Measurements from ENCODE around the gene CREBBP. TPM values are rescaled to one million over a fixed set of nuclear protein-coding genes. Genes with fewer than 3 reads are reported as not detected.

The CREBBP gene
- total and polyA plus RNA-seq, 2 experiments from 2014 or later = 36.9 to 54.8 TPM

DNA sequence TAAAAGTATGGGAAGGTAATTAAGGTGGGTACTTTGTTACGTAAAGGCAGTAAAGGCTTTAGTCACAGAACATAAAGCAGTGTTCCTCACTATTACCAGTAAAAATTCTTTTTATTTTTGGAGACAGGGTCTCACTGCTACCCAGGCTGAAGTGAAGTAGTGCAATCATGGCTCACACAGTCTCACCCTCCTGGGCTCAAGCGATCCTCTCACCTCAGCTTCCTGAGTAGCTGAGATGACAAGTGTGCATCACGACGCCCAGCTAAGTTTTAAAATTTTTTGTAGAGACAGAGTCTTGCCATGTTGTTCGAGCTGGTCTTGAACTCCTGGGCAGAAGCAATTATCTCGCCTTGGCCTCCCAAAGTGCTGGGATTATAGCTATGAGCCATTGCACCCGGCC is 80.5 kb downstream of the CREBBP start:
- Mint-ChIP-seq H3K27me3 (ENCODE audit: insufficient read depth, low read depth, poor library complexity) (peaks cover 3% of the 10 kb centered on the region), H3K9me3 (no peaks in the 10 kb centered on the region), H3K4me1 (peaks cover 24% of the 10 kb centered on the region), H3K4me3 (no peak overlapping the region), H3K36me3 (ENCODE audit: low read depth) (no peaks in the 10 kb centered on the region), H3K27ac (no peak overlapping the region)
- Histone ChIP-seq H3K4me3 (no peak overlapping the region), H3F3A (replicated peaks; ENCODE audit: low read depth) (no peaks in the 10 kb centered on the region), H3K27ac (ENCODE audit: low read depth) (no peak overlapping the region), H3K36me3 (ENCODE audit: insufficient read depth) (no peaks in the 10 kb centered on the region), H3K79me2 (replicated peaks; ENCODE audit: insufficient read depth) (peaks cover 98% of the 10 kb centered on the region), H4K20me1 (replicated peaks; ENCODE audit: insufficient read depth) (peaks cover 56% of the 10 kb centered on the region), H3K4me2 (no peak overlapping the region), H3K9me2 (ENCODE audit: insufficient read depth) (no peaks in the 10 kb centered on the region), H3K4me1 (ENCODE audit: insufficient read depth) (peaks cover 7% of the 10 kb centered on the region; the same call in 1 of the 2 replicates), H3K27me3 (ENCODE audit: insufficient read depth) (no peaks in the 10 kb centered on the region), H2AFZ (no peak overlapping the region)
- TF ChIP-seq EZH2phosphoT487 (IDR thresholded peaks at IDR 0.05; ENCODE audit: unreplicated experiment) (no peak), STAT1 (IDR thresholded peaks at IDR 0.05; ENCODE audit: unreplicated experiment) (no peak), CREB1 (CRISPR knock-in tag; IDR thresholded peaks at IDR 0.05; ENCODE audit: low read depth) (no peak), JUNB (IDR thresholded peaks at IDR 0.05; ENCODE audit: unreplicated experiment) (no peak), ZNF114 (CRISPR knock-in tag; IDR thresholded peaks at IDR 0.05) (no peak), POLR2AphosphoS5 (IDR thresholded peaks at IDR 0.05; ENCODE audit: low read depth) (no peak), ZNF331 (CRISPR knock-in tag; IDR thresholded peaks at IDR 0.05; ENCODE audit: low read depth) (no peak)
- TF ChIP-seq, protein P1, sequence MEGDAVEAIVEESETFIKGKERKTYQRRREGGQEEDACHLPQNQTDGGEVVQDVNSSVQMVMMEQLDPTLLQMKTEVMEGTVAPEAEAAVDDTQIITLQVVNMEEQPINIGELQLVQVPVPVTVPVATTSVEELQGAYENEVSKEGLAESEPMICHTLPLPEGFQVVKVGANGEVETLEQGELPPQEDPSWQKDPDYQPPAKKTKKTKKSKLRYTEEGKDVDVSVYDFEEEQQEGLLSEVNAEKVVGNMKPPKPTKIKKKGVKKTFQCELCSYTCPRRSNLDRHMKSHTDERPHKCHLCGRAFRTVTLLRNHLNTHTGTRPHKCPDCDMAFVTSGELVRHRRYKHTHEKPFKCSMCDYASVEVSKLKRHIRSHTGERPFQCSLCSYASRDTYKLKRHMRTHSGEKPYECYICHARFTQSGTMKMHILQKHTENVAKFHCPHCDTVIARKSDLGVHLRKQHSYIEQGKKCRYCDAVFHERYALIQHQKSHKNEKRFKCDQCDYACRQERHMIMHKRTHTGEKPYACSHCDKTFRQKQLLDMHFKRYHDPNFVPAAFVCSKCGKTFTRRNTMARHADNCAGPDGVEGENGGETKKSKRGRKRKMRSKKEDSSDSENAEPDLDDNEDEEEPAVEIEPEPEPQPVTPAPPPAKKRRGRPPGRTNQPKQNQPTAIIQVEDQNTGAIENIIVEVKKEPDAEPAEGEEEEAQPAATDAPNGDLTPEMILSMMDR (conservative IDR thresholded peaks at IDR 0.05; ENCODE audit: low read depth in 2 of 2) = no peak
- TF ChIP-seq, protein P2, sequence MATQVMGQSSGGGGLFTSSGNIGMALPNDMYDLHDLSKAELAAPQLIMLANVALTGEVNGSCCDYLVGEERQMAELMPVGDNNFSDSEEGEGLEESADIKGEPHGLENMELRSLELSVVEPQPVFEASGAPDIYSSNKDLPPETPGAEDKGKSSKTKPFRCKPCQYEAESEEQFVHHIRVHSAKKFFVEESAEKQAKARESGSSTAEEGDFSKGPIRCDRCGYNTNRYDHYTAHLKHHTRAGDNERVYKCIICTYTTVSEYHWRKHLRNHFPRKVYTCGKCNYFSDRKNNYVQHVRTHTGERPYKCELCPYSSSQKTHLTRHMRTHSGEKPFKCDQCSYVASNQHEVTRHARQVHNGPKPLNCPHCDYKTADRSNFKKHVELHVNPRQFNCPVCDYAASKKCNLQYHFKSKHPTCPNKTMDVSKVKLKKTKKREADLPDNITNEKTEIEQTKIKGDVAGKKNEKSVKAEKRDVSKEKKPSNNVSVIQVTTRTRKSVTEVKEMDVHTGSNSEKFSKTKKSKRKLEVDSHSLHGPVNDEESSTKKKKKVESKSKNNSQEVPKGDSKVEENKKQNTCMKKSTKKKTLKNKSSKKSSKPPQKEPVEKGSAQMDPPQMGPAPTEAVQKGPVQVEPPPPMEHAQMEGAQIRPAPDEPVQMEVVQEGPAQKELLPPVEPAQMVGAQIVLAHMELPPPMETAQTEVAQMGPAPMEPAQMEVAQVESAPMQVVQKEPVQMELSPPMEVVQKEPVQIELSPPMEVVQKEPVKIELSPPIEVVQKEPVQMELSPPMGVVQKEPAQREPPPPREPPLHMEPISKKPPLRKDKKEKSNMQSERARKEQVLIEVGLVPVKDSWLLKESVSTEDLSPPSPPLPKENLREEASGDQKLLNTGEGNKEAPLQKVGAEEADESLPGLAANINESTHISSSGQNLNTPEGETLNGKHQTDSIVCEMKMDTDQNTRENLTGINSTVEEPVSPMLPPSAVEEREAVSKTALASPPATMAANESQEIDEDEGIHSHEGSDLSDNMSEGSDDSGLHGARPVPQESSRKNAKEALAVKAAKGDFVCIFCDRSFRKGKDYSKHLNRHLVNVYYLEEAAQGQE (IDR thresholded peaks at IDR 0.05; ENCODE audit: unreplicated experiment) = no peak
- DNase-seq (ENCODE audit: low spot score) (no peak), ATAC-seq (no peak)

DNA sequence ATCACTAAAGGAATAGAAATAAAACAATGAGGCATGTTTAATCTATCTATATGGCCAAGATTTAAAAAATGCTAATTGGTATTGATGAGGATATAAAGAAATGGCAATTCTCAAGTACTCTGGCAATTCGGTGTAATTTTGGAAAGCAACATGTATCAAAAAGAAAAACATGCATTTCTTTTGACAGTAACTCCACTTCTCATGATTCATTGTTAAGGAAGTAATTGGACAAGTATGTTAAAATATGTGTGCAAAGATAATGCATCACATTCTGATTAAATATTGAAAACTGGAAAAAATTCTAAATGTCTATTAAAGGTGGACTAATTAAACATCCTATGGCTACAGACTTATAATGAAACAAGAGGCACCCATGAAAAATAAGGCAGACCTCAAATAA is 81.2 kb downstream of the CREBBP start:
- Histone ChIP-seq H3K4me1 (ENCODE audit: insufficient read depth) (peaks cover 7% of the 10 kb centered on the region; the same call in 1 of the 2 replicates), H3K9me2 (ENCODE audit: insufficient read depth) (no peaks in the 10 kb centered on the region), H3K79me2 (replicated peaks; ENCODE audit: insufficient read depth) (peaks cover 98% of the 10 kb centered on the region), H3K36me3 (ENCODE audit: insufficient read depth) (no peaks in the 10 kb centered on the region), H3K27me3 (ENCODE audit: insufficient read depth) (no peaks in the 10 kb centered on the region), H4K20me1 (replicated peaks; ENCODE audit: insufficient read depth) (peaks cover 50% of the 10 kb centered on the region), H3K4me3 (no peak overlapping the region), H3F3A (replicated peaks; ENCODE audit: low read depth) (no peaks in the 10 kb centered on the region), H3K27ac (ENCODE audit: low read depth) (no peak overlapping the region), H3K4me2 (no peak overlapping the region), H2AFZ (no peak overlapping the region)
- H3K27ac Mint-ChIP-seq = no peak overlapping the region
- peaks cover 22% of the 10 kb centered on the region for H3K4me1 Mint-ChIP-seq
- no peak overlapping the region for H3K4me3 Mint-ChIP-seq
- H3K36me3 Mint-ChIP-seq (ENCODE audit: low read depth) = no peaks in the 10 kb centered on the region
- ATAC-seq (no peak), DNase-seq (ENCODE audit: low spot score) (no peak)
- H3K9me3 Mint-ChIP-seq = no peaks in the 10 kb centered on the region
- peaks cover 3% of the 10 kb centered on the region for H3K27me3 Mint-ChIP-seq (ENCODE audit: insufficient read depth, low read depth, poor library complexity)
- no peak for TF ChIP-seq ZNF331 (CRISPR knock-in tag; IDR thresholded peaks at IDR 0.05; ENCODE audit: low read depth)
- no peak for TF ChIP-seq NANOG (IDR thresholded peaks at IDR 0.05; ENCODE audit: borderline replicate concordance)
- TF ChIP-seq, protein P2 (IDR thresholded peaks at IDR 0.05; ENCODE audit: unreplicated experiment) = no peak
- no peak for TF ChIP-seq EZH2 (IDR thresholded peaks at IDR 0.05; ENCODE audit: low read depth, unreplicated experiment)
